ENCODE measurements around the gene DBN1.

DNA sequence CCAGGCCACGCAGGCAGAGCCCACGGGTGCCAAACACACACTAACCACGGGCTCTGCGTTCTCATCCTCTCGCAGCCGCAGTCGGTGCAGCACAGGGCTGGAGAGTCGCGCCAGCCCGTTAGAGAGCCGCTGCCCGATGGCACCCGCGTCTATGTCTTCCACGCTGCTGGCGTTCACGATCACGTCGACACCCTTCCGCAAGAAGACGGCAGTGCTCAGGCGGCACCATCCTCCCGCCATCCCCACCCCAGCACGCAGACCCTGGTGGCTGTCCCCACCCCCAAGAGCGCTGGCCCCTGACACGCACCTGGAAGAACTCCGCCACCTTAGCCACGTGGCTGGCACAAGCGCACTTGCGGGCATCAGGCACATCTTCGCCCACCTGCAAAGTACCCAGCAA is 6.0 kb downstream of the DBN1 start:
- no peak for TF ChIP-seq CTCF (optimal IDR thresholded peaks at IDR 0.05 in 1 of 3, IDR thresholded peaks at IDR 0.05 in 1 of 3, conservative IDR thresholded peaks at IDR 0.05 in 1 of 3; ENCODE audit: extremely low read depth in 1 of 3, insufficient read depth in 2 of 3, low read length in 3 of 3)
- no peak for TF ChIP-seq EZH2 (IDR thresholded peaks at IDR 0.05; ENCODE audit: low read length)
